PC-3 (cell line): ENCODE data around the gene FAM184A. TPM values are rescaled to one million over a fixed set of nuclear protein-coding genes. Genes with fewer than 3 reads are reported as not detected.
"Not testable (repeated sequence)": the region's sequence is repeated elsewhere in the genome, so short reads cannot be mapped to it uniquely, and the experiment has no call there.

Experiments used
- ATAC-seq: fragments of 200-7000 bp; cut with Tn5 transposase; 2 replicates; pipeline ENCODE4 v1.9.1; 2020; ENCODE audit warnings: mild to moderate bottlenecking, moderate library complexity
- BruUV-seq: library from RNA; stranded (reverse); fragments of 400-500 nt; replicated peaks from 2 replicates; lab custom pipeline; 2021; lab: Mats Ljungman, UMichigan
- CTCF ChIA-PET: fragments of 300-600 bp; sonication (Branson Sonifier 250); formaldehyde crosslinking; loops from one replicate; lab custom pipeline; 2022; ENCODE audit warnings: antibody characterized with exemption; lab: Charles Lee
- POLR2A ChIA-PET: fragments of 300-600 bp; sonication (Branson Sonifier 250); formaldehyde crosslinking; loops from one replicate; lab custom pipeline; 2022; ENCODE audit warnings: antibody characterized with exemption; ENCODE audit not compliant: unreplicated experiment; lab: Charles Lee
- DNase-seq: peaks from one replicate; pipeline ENCODE4 v3.0.0-alpha.2; 2015
- H2AFZ ChIP-seq: fragments of 300-600 bp; sonication (generic); 2 replicates; pipeline ENCODE4 v1.6.0; 2016; ENCODE audit warnings: antibody characterized with exemption, low read length
- H3F3A ChIP-seq: fragments of 300-600 bp; sonication (generic); one replicate; pipeline ENCODE4 v1.6.0; 2017; ENCODE audit warnings: antibody characterized with exemption, low read length, control low read depth, mild to moderate bottlenecking; ENCODE audit not compliant: unreplicated experiment
- H3K27ac ChIP-seq: fragments of 300-600 bp; sonication (generic); 2 replicates; pipeline ENCODE4 v1.5.1; 2016; ENCODE audit warnings: mild to moderate bottlenecking, low read length
- H3K27me3 ChIP-seq: fragments of 300-600 bp; sonication (generic); 2 replicates; pipeline ENCODE4 v1.6.1; 2016; ENCODE audit warnings: low read length, mixed read lengths
- H3K36me3 ChIP-seq: fragments of 300-600 bp; sonication (generic); 2 replicates; pipeline ENCODE4 v1.6.1; 2016; ENCODE audit warnings: low read depth, mixed run types, low read length, mixed read lengths
- H3K4me1 ChIP-seq: fragments of 300-600 bp; sonication (generic); 2 replicates; pipeline ENCODE4 v1.5.1; 2016; ENCODE audit warnings: low read length; ENCODE audit not compliant: insufficient read depth
- H3K4me2 ChIP-seq: fragments of 300-600 bp; sonication (generic); 2 replicates; pipeline ENCODE4 v1.6.0; 2016; ENCODE audit warnings: low read length
- H3K4me3 ChIP-seq: fragments of 300-600 bp; sonication (generic); 2 replicates; pipeline ENCODE4 v1.5.1; 2016; ENCODE audit warnings: mild to moderate bottlenecking, low read length, mixed read lengths
- H3K79me2 ChIP-seq: fragments of 300-600 bp; sonication (generic); 2 replicates; pipeline ENCODE4 v1.6.1; 2017; ENCODE audit warnings: low read length, mixed read lengths
- H3K9ac ChIP-seq: fragments of 300-600 bp; sonication (generic); 2 replicates; pipeline ENCODE4 v1.6.0; 2016; ENCODE audit warnings: mild to moderate bottlenecking, low read length
- H3K9me2 ChIP-seq: fragments of 300-600 bp; sonication (generic); replicated peaks from 2 replicates; pipeline ENCODE4 v1.6.1; 2016; ENCODE audit warnings: mixed run types, low read length, mixed read lengths
- H3K9me3 ChIP-seq: fragments of 300-600 bp; sonication (generic); 2 replicates; pipeline ENCODE4 v1.6.1; 2016; ENCODE audit warnings: low read length, mixed read lengths
- H4K20me1 ChIP-seq: fragments of 300-600 bp; sonication (generic); 2 replicates; pipeline ENCODE4 v1.6.1; 2016; ENCODE audit warnings: low read length, mixed read lengths
- CTCF ChIP-seq: fragments of 300-600 bp; sonication (generic); conservative IDR thresholded peaks from 2 replicates; pipeline ENCODE4 v1.5.1; 2017; ENCODE audit warnings: antibody characterized with exemption, low read depth, mild to moderate bottlenecking, low read length
- EZH2 ChIP-seq: fragments of 300-600 bp; sonication (generic); IDR thresholded peaks from one replicate; pipeline ENCODE4 v1.6.1; 2017; ENCODE audit warnings: antibody characterized with exemption, mild to moderate bottlenecking, low read length; ENCODE audit not compliant: unreplicated experiment
- EZH2phosphoT487 ChIP-seq: fragments of 300-600 bp; sonication (generic); IDR thresholded peaks from 2 replicates; pipeline ENCODE4 v1.6.1; 2018; ENCODE audit warnings: mild to moderate bottlenecking, antibody characterized with exemption, low read length, borderline replicate concordance
- intact Hi-C: fragments of 100-400 bp; cut with micrococcal nuclease; formaldehyde crosslinking; loops from 2 replicates; pipeline ENCODE4 v1.9.0; 2023
- total RNA-seq: library from RNA; depleted of rRNA; stranded (reverse); fragments of >200 nt; gene quantifications from 2 replicates; pipeline ENCODE4 v1.2.3, GENCODE V29; 2014

Gene FAM184A
- total RNA-seq, 1 experiment from 2014 or later = 4.4 TPM

GRCh38 chr6:119024111-119024510 lies 54.4 kb downstream of the FAM184A start:
- no TSS peak for BruUV-seq
- intact Hi-C loops = no loop called here
- no peak for DNase-seq
- Histone ChIP-seq H3K27me3 (no peaks in the 10 kb centered on the region), H2AFZ (no peak overlapping the region), H3K9me2 (no peaks in the 10 kb centered on the region), H4K20me1 (no peaks in the 10 kb centered on the region), H3K27ac (no peak overlapping the region), H3K79me2 (no peaks in the 10 kb centered on the region), H3K9me3 (no peaks in the 10 kb centered on the region), H3F3A (no peaks in the 10 kb centered on the region), H3K4me2 (no peak overlapping the region), H3K36me3 (no peaks in the 10 kb centered on the region), H3K4me3 (no peak overlapping the region), H3K4me1 (no peaks in the 10 kb centered on the region), H3K9ac (no peak overlapping the region)
- POLR2A ChIA-PET = no interaction called here
- TF ChIP-seq EZH2phosphoT487 (no peak), CTCF (no peak), EZH2 (no peak)
- no peak for ATAC-seq
- CTCF ChIA-PET = no interaction called here

- no peaks in the 10 kb centered on the region for H3K36me3 ChIP-seq
- H3K27ac ChIP-seq = no peak overlapping the region
- ChIA-PET POLR2A (no interaction called here), CTCF (no interaction called here)
- DNase-seq (no peak), ATAC-seq (no peak)
- H3K4me3 ChIP-seq = no peak overlapping the region
- H3K4me2 ChIP-seq = no peak overlapping the region
- no peaks in the 10 kb centered on the region for H3K4me1 ChIP-seq
- intact Hi-C loops = no loop called here
- no peaks in the 10 kb centered on the region for H3K27me3 ChIP-seq
- no peaks in the 10 kb centered on the region for H3K79me2 ChIP-seq
- no peaks in the 10 kb centered on the region for H3K9me3 ChIP-seq
- no TSS peak for BruUV-seq
- no peaks in the 10 kb centered on the region for H4K20me1 ChIP-seq
- H3K9ac ChIP-seq = no peak overlapping the region
- H2AFZ ChIP-seq = no peak overlapping the region
- H3F3A ChIP-seq = no peaks in the 10 kb centered on the region
- H3K9me2 ChIP-seq = no peaks in the 10 kb centered on the region
- TF ChIP-seq EZH2 (no peak), CTCF (no peak), EZH2phosphoT487 (no peak)
Observed at GRCh38 chr6:119022796-119023195, 55.7 kb downstream of the FAM184A start.

GRCh38 chr6:119020597-119021561 lies 57.6 kb downstream of the FAM184A start:
- H3K27ac ChIP-seq = no peak overlapping the region
- H3K9ac ChIP-seq = no peak overlapping the region
- intact Hi-C loops = no loop called here
- H4K20me1 ChIP-seq = no peaks in the 10 kb centered on the region
- H3K27me3 ChIP-seq = no peaks in the 10 kb centered on the region
- TF ChIP-seq EZH2 (no peak), CTCF (no peak), EZH2phosphoT487 (no peak)
- DNase-seq (no peak), ATAC-seq (no peak)
- H3K4me1 ChIP-seq = no peaks in the 10 kb centered on the region
- ChIA-PET CTCF (interaction anchor here (0.5 kb wide), 1 partner anchor 299 kb away, joined by 3 read pairs; no protein-coding TSS in a partner anchor), POLR2A (no interaction called here)
- no peak overlapping the region for H3K4me2 ChIP-seq
- H3K9me3 ChIP-seq = no peaks in the 10 kb centered on the region
- no peaks in the 10 kb centered on the region for H3K36me3 ChIP-seq
- H3K4me3 ChIP-seq = no peak overlapping the region
- H3F3A ChIP-seq = no peaks in the 10 kb centered on the region
- no peaks in the 10 kb centered on the region for H3K9me2 ChIP-seq
- BruUV-seq = no TSS peak
- no peak overlapping the region for H2AFZ ChIP-seq
- no peaks in the 10 kb centered on the region for H3K79me2 ChIP-seq

- H3K4me1 ChIP-seq, H3K27ac ChIP-seq, H3K9ac ChIP-seq, H4K20me1 ChIP-seq, DNase-seq, H3K27me3 ChIP-seq, H3K4me3 ChIP-seq, H3K36me3 ChIP-seq, H2AFZ ChIP-seq, H3K79me2 ChIP-seq, ATAC-seq, H3F3A ChIP-seq, POLR2A ChIA-PET, BruUV-seq, intact Hi-C loops, H3K4me2 ChIP-seq, H3K9me2 ChIP-seq, H3K9me3 ChIP-seq, CTCF ChIA-PET: not testable (repeated sequence)
Observed at GRCh38 chr6:119015165-119015564, 63.3 kb downstream of the FAM184A start.
